K562 (cell line): ENCODE data around the gene UBE2O. TPM values are rescaled to one million over a fixed set of nuclear protein-coding genes. Genes with fewer than 3 reads are reported as not detected.
A peak's percentile ranks its signal among the peaks of the same experiment; 100 is the strongest.

ENCODE experiments used
- E2F3 ChIP-seq: fragments of 250-450 bp; sonication (Bioruptor Pico); IDR thresholded peaks from 2 replicates; pipeline ENCODE4 v1.4.0; 2020; ENCODE audit warnings: mild to moderate bottlenecking
- HMGN3 ChIP-seq: IDR thresholded peaks from 2 replicates; pipeline ENCODE4 v1.6.1; 2011; ENCODE audit warnings: borderline replicate concordance, low read depth, mild to moderate bottlenecking, mixed read lengths, low read length; ENCODE audit not compliant: insufficient read length; ENCODE audit errors: extremely low read depth
- KLF1 ChIP-seq: fragments of 450-650 bp; IDR thresholded peaks from 2 replicates; pipeline ENCODE4 v1.6.1; 2016; ENCODE audit warnings: missing genetic modification characterization, missing compliant biosample characterization
- MAZ ChIP-seq, 2 experiments: fragments of 450-650 bp in 1 of 2; sonication (generic) in 1 of 2; formaldehyde crosslinking; IDR thresholded peaks in 1 of 2; conservative IDR thresholded peaks in 1 of 2; 2 replicates each; pipeline versions ENCODE4 v1.4.0 to v1.5.0; 2020; ENCODE audit warnings: mild to moderate bottlenecking in 1 of 2, missing genetic modification reagents in 1 of 2
- NONO ChIP-seq, 2 experiments: fragments of 200-400 bp in 1 of 2; fragments of 450-650 bp in 1 of 2; formaldehyde crosslinking in 1 of 2; IDR thresholded peaks; 2 replicates each; pipeline ENCODE4 v1.6.1; 2017; ENCODE audit warnings: low read depth in 2 of 2, mild to moderate bottlenecking in 2 of 2, moderate library complexity in 2 of 2, low read length in 1 of 2
- NR4A1 ChIP-seq, 2 experiments: fragments of 250-450 bp in 1 of 2; fragments of 450-650 bp in 1 of 2; sonication (Bioruptor Pico) in 1 of 2; IDR thresholded peaks; 2 replicates each; pipeline versions ENCODE4 v1.4.0 to v1.6.1; 2016 to 2020; ENCODE audit warnings: mild to moderate bottlenecking in 2 of 2, missing compliant biosample characterization in 1 of 2, missing genetic modification characterization in 1 of 2, moderate library complexity in 1 of 2
- PML ChIP-seq: IDR thresholded peaks from 2 replicates; pipeline ENCODE4 v1.6.1; 2012; ENCODE audit warnings: low read length, inconsistent platforms
- POLR2G ChIP-seq: fragments of 200-400 bp; formaldehyde crosslinking; IDR thresholded peaks from 2 replicates; pipeline ENCODE4 v1.6.1; 2017; ENCODE audit warnings: low read depth, mild to moderate bottlenecking, antibody characterized with exemption, low read length, moderate library complexity
- RBFOX2 ChIP-seq: fragments of 200-400 bp; formaldehyde crosslinking; IDR thresholded peaks from 2 replicates; pipeline ENCODE4 v1.6.1; 2017; ENCODE audit warnings: low read depth, mild to moderate bottlenecking, low read length, moderate library complexity
- ZNF75A ChIP-seq: fragments of 450-650 bp; formaldehyde crosslinking; IDR thresholded peaks from 2 replicates; pipeline ENCODE4 v1.4.0; 2020; ENCODE audit warnings: mild to moderate bottlenecking
- polyA plus RNA-seq, 8 experiments: library from polyadenylated mRNA; depleted of rRNA in 4 of 8; stranded (reverse) in 5 of 8; unstranded in 3 of 8; fragments of >200 nt; fragmentation: Nextera tagmentation in 2 of 8; fragmentation: Illumina TruSeq in 1 of 8; extraction: Ambion mirVana in 2 of 8; extraction: Trizol in 1 of 8; gene quantifications; 2 replicates each; pipeline versions ENCODE4 v1.2.1 to v1.2.3, GENCODE V29; 2011 to 2014; ENCODE audit warnings: inconsistent platforms in 1 of 8, missing spikeins in 1 of 8
- total RNA-seq, 7 experiments: library from RNA; depleted of rRNA in 6 of 7; stranded (reverse); fragments of >200 nt in 6 of 7; fragmentation: Illumina TruSeq in 2 of 7; extraction: Trizol in 2 of 7; gene quantifications; 2 replicates each; pipeline versions ENCODE4 v1.2.1 to v1.2.3, GENCODE V29; 2011 to 2021; ENCODE audit warnings: low replicate concordance in 1 of 7
- TF ChIP-seq, protein P1 (sequence below): fragments of 250-450 bp; sonication (Bioruptor Pico); IDR thresholded peaks from 2 replicates; pipeline ENCODE4 v1.4.0; 2020
- TF ChIP-seq, protein P2 (sequence below), 2 experiments: IDR thresholded peaks; 2 replicates each; pipeline ENCODE4 v1.6.1; 2011; ENCODE audit warnings: borderline replicate concordance in 1 of 2, control low read depth in 1 of 2, low read depth in 1 of 2, low read length in 1 of 2, mild to moderate bottlenecking in 1 of 2, mixed read lengths in 1 of 2, moderate library complexity in 1 of 2; ENCODE audit not compliant: insufficient read depth in 1 of 2, insufficient read length in 1 of 2, poor library complexity in 1 of 2, severe bottlenecking in 1 of 2; ENCODE audit errors: extremely low read depth in 1 of 2
- TF ChIP-seq, protein P3 (sequence below): sonication (generic); formaldehyde crosslinking; IDR thresholded peaks from 2 replicates; pipeline ENCODE4 v1.8.0; 2022; ENCODE audit warnings: mild to moderate bottlenecking, missing genetic modification reagents

UBE2O gene
- total and polyA plus RNA-seq, 9 of the 15 experiments (the other 6 are each of a cell fraction or from before 2014, with no cell fraction given): 1.6 to 39.7 (median 13.3) TPM

DNA sequence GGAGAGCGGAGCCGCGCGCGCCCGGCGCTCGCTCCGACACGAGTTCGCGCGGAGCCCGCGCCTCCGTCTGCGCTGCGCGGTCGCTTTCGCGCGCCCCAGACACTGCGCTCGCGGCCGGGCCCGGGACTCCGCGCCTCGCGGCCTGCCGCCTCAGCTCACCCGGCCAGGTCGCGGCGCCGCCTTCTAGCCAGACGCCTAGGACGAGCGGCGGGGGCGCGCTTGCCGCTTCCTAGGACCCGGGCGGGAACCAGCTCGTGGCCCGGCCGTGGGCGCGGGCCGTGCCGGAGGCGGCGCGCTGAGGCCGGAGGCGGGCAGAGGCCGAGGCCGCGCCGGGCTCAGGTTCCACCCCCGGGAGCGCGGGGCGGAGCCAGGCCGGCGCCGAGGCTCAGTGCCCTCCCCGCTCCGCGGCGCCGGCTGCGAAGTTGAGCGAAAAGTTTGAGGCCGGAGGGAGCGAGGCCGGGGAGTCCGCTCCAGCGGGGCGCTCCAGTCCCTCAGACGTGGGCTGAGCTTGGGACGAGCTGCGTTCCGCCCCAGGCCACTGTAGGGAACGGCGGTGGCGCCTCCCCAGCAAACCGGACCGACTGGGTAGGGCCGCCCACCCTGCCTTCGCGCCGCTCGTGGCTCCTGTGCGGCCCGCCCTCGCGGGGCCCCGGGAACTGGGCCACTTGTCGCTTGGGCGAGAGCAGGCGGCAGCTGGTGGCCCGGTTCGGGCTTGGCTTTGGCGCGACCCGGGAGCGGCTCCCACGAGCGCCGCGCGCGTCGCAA lies 68.5 kb downstream of the UBE2O start, which contains the start of gene SPHK1 (continued):
- TF ChIP-seq, protein P1, sequence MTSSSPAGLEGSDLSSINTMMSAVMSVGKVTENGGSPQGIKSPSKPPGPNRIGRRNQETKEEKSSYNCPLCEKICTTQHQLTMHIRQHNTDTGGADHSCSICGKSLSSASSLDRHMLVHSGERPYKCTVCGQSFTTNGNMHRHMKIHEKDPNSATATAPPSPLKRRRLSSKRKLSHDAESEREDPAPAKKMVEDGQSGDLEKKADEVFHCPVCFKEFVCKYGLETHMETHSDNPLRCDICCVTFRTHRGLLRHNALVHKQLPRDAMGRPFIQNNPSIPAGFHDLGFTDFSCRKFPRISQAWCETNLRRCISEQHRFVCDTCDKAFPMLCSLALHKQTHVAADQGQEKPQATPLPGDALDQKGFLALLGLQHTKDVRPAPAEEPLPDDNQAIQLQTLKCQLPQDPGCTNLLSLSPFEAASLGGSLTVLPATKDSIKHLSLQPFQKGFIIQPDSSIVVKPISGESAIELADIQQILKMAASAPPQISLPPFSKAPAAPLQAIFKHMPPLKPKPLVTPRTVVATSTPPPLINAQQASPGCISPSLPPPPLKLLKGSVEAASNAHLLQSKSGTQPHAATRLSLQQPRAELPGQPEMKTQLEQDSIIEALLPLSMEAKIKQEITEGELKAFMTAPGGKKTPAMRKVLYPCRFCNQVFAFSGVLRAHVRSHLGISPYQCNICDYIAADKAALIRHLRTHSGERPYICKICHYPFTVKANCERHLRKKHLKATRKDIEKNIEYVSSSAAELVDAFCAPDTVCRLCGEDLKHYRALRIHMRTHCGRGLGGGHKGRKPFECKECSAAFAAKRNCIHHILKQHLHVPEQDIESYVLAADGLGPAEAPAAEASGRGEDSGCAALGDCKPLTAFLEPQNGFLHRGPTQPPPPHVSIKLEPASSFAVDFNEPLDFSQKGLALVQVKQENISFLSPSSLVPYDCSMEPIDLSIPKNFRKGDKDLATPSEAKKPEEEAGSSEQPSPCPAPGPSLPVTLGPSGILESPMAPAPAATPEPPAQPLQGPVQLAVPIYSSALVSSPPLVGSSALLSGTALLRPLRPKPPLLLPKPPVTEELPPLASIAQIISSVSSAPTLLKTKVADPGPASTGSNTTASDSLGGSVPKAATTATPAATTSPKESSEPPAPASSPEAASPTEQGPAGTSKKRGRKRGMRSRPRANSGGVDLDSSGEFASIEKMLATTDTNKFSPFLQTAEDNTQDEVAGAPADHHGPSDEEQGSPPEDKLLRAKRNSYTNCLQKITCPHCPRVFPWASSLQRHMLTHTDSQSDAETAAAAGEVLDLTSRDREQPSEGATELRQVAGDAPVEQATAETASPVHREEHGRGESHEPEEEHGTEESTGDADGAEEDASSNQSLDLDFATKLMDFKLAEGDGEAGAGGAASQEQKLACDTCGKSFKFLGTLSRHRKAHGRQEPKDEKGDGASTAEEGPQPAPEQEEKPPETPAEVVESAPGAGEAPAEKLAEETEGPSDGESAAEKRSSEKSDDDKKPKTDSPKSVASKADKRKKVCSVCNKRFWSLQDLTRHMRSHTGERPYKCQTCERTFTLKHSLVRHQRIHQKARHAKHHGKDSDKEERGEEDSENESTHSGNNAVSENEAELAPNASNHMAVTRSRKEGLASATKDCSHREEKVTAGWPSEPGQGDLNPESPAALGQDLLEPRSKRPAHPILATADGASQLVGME (CRISPR knock-in tag): no peak
- TF ChIP-seq, protein P2, sequence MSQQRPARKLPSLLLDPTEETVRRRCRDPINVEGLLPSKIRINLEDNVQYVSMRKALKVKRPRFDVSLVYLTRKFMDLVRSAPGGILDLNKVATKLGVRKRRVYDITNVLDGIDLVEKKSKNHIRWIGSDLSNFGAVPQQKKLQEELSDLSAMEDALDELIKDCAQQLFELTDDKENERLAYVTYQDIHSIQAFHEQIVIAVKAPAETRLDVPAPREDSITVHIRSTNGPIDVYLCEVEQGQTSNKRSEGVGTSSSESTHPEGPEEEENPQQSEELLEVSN (IDR thresholded peaks at IDR 0.05; ENCODE audit: borderline replicate concordance in 1 of 2, extremely low read depth in 1 of 2, insufficient read depth in 1 of 2, insufficient read length in 1 of 2, low read depth in 1 of 2, low read length in 1 of 2, poor library complexity in 1 of 2, severe bottlenecking in 1 of 2): peak; percentile 81 to 97
- TF ChIP-seq PML: no peak
- TF ChIP-seq POLR2G: peak; percentile 84
- peak; percentile 30 to 74; a peak in 3 of 4 replicates for TF ChIP-seq NONO (IDR thresholded peaks at IDR 0.05; ENCODE audit: low read depth in 2 of 2, low read length in 1 of 2)
- peak in 1 of 2 experiments; percentile 30; a peak in 1 of 4 replicates for TF ChIP-seq MAZ (CRISPR knock-in tag; conservative IDR thresholded peaks at IDR 0.05 in 1 of 2, IDR thresholded peaks at IDR 0.05 in 1 of 2)
- TF ChIP-seq E2F3 (CRISPR knock-in tag): peak; percentile 52; the same call in 1 of the 2 replicates
- 0 out of 2 replicates have a peak, but pooled peaks have one; percentile 30 for TF ChIP-seq KLF1 (tag)
- TF ChIP-seq NR4A1 (CRISPR knock-in tag; IDR thresholded peaks at IDR 0.05): 0 out of 2 replicates have a peak, but pooled peaks have one; percentile 28
- 0 out of 2 replicates have a peak, but pooled peaks have one; percentile 54 for TF ChIP-seq NR4A1 (tag; IDR thresholded peaks at IDR 0.05)
- TF ChIP-seq HMGN3: peak; percentile 60
- TF ChIP-seq, protein P3, sequence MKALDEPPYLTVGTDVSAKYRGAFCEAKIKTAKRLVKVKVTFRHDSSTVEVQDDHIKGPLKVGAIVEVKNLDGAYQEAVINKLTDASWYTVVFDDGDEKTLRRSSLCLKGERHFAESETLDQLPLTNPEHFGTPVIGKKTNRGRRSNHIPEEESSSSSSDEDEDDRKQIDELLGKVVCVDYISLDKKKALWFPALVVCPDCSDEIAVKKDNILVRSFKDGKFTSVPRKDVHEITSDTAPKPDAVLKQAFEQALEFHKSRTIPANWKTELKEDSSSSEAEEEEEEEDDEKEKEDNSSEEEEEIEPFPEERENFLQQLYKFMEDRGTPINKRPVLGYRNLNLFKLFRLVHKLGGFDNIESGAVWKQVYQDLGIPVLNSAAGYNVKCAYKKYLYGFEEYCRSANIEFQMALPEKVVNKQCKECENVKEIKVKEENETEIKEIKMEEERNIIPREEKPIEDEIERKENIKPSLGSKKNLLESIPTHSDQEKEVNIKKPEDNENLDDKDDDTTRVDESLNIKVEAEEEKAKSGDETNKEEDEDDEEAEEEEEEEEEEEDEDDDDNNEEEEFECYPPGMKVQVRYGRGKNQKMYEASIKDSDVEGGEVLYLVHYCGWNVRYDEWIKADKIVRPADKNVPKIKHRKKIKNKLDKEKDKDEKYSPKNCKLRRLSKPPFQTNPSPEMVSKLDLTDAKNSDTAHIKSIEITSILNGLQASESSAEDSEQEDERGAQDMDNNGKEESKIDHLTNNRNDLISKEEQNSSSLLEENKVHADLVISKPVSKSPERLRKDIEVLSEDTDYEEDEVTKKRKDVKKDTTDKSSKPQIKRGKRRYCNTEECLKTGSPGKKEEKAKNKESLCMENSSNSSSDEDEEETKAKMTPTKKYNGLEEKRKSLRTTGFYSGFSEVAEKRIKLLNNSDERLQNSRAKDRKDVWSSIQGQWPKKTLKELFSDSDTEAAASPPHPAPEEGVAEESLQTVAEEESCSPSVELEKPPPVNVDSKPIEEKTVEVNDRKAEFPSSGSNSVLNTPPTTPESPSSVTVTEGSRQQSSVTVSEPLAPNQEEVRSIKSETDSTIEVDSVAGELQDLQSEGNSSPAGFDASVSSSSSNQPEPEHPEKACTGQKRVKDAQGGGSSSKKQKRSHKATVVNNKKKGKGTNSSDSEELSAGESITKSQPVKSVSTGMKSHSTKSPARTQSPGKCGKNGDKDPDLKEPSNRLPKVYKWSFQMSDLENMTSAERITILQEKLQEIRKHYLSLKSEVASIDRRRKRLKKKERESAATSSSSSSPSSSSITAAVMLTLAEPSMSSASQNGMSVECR (CRISPR knock-in tag): 0 out of 2 replicates have a peak, but pooled peaks have one; percentile 57
- no peak for TF ChIP-seq ZNF75A (CRISPR knock-in tag)
- peak; percentile 68 for TF ChIP-seq RBFOX2
